ACC112 (cell line): ENCODE data around the gene RHD.
"Not testable (repeated sequence)": the region's sequence is repeated elsewhere in the genome, so short reads cannot be mapped to it uniquely, and the experiment has no call there.

ENCODE experiments used
- H2AFZ ChIP-seq: fragments of 200-600 bp; sonication (generic); one replicate; pipeline ENCODE4 v1.6.0; 2017; ENCODE audit warnings: antibody characterized with exemption, low read length; ENCODE audit not compliant: unreplicated experiment
- H3K27ac ChIP-seq: fragments of 200-600 bp; sonication (generic); 2 replicates; pipeline ENCODE4 v1.5.1; 2014; ENCODE audit warnings: low read depth, mild to moderate bottlenecking, antibody characterized with exemption, low read length, moderate library complexity
- H3K27me3 ChIP-seq: fragments of 200-600 bp; sonication (generic); 2 replicates; pipeline ENCODE4 v1.6.1; 2014; ENCODE audit warnings: mild to moderate bottlenecking, antibody characterized with exemption, low read length, moderate library complexity, mixed read lengths; ENCODE audit not compliant: insufficient read depth
- H3K36me3 ChIP-seq: fragments of 200-600 bp; sonication (generic); 2 replicates; pipeline ENCODE4 v1.6.1; 2016; ENCODE audit warnings: mild to moderate bottlenecking, antibody characterized with exemption, low read length, moderate library complexity, mixed read lengths; ENCODE audit not compliant: insufficient read depth
- H3K4me1 ChIP-seq: fragments of 200-600 bp; sonication (generic); one replicate; pipeline ENCODE4 v1.6.1; 2016; ENCODE audit warnings: low read length, mixed read lengths; ENCODE audit not compliant: insufficient read depth, unreplicated experiment, control insufficient read depth
- H3K4me3 ChIP-seq: fragments of 200-600 bp; sonication (generic); 2 replicates; pipeline ENCODE4 v1.5.1; 2014; ENCODE audit warnings: mild to moderate bottlenecking, low read depth, low read length
- H3K79me2 ChIP-seq: fragments of 200-600 bp; sonication (generic); one replicate; pipeline ENCODE4 v1.6.0; 2016; ENCODE audit warnings: low read length; ENCODE audit not compliant: control insufficient read depth, unreplicated experiment, insufficient read depth

RHD gene

DNA sequence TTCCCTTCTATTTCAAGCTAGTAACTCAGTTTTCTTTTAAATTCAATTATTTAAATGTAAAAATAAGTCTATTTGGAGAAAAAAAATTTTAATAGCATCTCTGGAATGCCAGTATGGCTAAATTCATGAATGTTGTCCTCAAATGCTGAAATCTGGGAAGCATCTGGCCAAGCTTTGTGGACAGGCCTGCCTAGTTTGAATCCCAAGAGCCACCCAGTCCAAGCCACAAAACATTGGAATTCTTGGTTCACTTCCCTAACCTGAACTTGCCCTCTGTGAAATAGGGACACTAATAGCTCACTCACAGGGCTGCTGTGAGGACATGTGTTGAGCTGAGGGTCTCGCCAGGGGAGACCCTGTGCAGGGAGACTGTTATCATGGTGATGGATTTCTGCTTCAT, 37.2 kb downstream of the RHD start:
- H3K79me2 ChIP-seq, H3K27me3 ChIP-seq, H3K4me3 ChIP-seq, H3K36me3 ChIP-seq, H2AFZ ChIP-seq, H3K4me1 ChIP-seq: not testable (repeated sequence)
- H3K27ac ChIP-seq: peak overlapping the region; percentile 79

DNA sequence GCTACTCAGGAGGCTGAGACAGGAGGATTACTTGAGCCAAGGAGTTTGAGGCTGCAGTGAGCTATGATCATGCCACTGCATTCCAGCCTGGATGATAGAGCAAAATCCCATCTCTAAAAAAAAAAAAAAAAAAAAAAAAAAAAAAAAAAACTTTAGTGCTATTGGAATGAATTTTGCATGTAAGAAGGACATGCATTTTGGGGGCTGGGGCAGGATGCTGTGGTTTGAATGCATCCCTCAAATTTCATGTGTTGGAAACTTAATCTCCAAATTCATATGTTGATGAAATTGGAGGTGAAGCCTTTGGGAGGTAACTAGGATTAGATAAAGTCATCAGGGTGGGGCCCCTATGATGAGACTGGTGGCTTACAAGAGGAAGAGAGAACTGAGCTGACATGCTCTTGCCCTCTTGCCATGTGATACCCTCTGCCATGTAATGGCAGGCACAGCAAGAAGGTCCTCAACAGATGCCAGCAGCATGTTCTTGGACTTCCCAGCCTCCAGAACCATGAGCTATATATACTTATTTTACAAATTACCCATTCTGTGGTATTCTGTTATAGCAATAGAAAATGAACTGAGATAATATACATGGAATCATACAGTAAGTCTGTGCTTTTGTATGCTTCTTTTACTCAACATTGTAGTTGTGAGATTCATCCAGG, 40.6 kb downstream of the RHD start:
- H3K4me1 ChIP-seq, H3K27ac ChIP-seq, H3K36me3 ChIP-seq, H3K27me3 ChIP-seq, H3K79me2 ChIP-seq, H3K4me3 ChIP-seq, H2AFZ ChIP-seq: not testable (repeated sequence)

DNA sequence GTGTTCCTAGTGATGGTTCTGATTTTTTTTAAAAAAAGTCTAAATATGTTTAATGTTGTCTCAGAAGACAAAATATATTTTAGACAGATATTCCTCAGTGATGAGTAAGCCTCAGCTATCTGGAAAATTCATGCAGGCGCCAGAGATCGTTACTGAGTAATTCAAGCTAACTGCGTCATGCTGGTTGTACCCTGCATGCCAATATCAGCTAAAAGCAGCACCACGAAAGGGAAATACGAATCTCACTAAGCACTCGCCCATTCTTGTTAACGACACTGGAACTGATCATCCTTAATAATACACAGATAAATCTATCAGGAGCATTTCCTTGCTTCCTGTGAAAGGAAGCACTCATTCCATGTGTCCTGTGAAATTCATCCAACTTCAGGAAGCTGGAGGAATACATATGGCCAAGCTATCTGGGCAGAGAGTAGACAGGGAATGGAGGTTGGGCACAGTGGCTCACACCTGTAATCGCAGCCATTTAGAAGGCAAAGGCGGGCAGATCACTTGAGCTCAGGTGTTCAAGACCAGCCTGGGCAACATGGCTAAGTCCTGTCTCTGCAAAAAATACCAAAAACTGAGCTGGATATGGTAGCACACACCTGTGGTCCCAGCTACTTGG, 48.1 kb downstream of the RHD start:
- not testable (repeated sequence) for H3K79me2 ChIP-seq, H3K36me3 ChIP-seq, H2AFZ ChIP-seq, H3K4me1 ChIP-seq, H3K27me3 ChIP-seq, H3K4me3 ChIP-seq
- peak overlapping the region; percentile 97 for H3K27ac ChIP-seq

DNA sequence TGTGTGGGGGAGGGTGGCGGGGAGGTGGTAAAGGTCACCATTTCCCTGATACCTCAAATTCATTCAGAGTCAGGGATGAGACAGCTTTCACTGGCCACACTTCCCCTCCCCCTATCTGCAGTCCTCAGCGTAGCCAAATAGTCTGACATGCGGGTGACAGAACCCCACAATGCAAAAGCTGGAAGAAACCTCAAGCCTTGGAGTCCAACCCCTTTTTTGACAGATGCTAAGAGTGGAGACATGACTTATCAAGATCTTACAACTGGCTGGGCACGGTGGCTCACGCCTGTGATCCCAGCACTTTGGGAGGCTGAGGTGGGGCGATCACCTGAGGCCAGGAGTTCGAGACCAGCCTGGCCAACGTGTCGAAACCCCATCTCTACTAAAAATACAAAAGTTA, 49.8 kb downstream of the RHD start:
- H3K36me3 ChIP-seq, H3K4me1 ChIP-seq, H3K79me2 ChIP-seq, H3K4me3 ChIP-seq, H2AFZ ChIP-seq, H3K27me3 ChIP-seq, H3K27ac ChIP-seq: not testable (repeated sequence)

DNA sequence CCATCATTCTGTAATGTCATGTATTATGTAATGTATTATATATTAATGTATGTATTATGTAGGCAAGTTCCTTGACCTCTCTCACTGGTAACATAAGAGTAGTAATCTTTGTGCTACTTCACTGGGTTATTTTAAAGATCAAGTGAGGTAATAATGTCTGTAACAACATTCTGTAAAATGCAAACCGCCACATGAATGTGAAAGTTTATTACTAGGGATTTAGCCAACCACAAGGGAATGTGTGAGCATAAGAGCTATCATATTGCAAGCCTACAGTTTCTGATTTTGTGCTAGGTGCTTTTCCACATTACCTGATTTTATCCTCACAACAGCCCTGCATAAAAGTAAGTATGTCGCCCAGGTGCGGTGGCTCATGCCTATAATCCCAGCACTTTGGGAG, 52.1 kb downstream of the RHD start:
- not testable (repeated sequence) for H3K4me1 ChIP-seq, H3K36me3 ChIP-seq, H3K27ac ChIP-seq, H2AFZ ChIP-seq, H3K27me3 ChIP-seq, H3K4me3 ChIP-seq, H3K79me2 ChIP-seq

DNA sequence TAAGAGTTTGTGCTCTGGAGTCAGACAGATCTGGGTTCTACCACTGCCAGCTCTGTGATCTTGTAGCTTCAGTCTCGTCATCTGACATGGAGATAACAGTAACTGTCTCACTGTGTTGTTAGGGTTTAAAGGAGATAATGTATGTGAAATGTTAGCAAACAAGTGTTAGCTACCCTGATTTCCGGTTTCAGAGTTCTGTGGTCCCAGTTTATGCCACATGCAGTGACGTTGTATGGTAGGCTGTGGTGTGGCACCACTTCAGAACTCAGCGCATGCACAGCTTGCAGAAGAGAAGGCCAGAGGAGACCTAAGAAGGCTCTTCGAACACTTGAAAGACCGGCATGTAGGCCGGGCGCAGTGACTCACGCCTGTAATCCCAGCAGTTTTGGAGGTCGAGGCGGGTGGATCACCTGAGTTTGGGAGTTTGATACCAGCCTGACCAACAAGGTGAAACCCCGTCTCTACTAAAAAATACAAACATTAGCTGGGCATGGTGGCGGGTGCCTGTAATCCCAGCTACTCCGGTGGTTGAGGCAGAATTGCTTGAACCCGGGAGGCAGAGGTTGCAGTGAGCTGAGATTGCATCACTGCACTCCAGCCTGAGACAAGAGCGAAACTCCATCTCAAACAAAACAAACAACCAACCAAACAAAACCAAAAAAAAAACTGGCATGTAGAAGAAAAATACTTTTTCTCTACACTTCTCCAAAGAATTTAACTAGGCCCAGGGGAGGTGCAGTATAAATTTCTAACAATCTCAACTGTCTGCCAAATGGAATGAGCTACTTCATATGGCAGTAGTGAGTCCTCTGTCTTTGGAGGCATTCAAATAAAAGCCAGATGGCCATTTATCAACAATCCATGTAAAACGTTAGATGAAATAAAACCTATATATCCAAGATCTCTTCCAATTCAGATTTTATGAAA, 55.8 kb downstream of the RHD start:
- not testable (repeated sequence) for H2AFZ ChIP-seq, H3K27me3 ChIP-seq, H3K4me1 ChIP-seq, H3K27ac ChIP-seq, H3K79me2 ChIP-seq, H3K36me3 ChIP-seq, H3K4me3 ChIP-seq

DNA sequence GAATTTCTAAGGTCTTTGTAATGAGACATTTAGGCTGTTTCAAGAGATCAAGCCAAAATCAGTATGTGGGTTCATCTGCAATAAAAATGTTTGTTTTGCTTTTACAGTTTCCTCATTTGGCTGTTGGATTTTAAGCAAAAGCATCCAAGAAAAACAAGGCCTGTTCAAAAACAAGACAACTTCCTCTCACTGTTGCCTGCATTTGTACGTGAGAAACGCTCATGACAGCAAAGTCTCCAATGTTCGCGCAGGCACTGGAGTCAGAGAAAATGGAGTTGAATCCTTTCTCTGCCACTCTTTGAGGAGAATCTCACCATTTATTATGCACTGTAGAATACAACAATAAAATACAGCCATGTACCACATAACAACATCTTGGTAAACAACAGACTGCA, 56.5 kb downstream of the RHD start:
- not testable (repeated sequence) for H3K4me3 ChIP-seq, H3K4me1 ChIP-seq, H2AFZ ChIP-seq, H3K36me3 ChIP-seq, H3K27me3 ChIP-seq, H3K27ac ChIP-seq, H3K79me2 ChIP-seq

DNA sequence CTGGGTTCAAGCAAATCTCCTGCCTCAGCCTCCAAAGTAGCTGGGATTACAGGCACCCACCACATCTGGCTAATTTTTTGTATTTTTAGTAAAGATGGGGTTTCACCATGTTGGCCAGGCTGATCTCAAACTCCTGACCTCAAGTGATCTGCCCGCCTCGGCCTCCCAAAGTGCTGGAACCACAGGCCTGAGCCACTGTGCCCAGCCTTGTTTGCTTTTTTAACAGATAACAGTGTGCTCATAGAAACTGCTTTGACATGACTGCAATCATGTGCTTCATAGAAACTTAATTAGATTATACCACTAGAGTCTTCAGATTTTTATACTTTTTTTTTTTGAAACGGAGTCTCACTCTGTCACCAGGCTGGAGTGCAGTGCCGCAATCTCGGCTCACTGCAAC, 57.0 kb downstream of the RHD start:
- H3K27me3 ChIP-seq, H3K4me3 ChIP-seq, H3K4me1 ChIP-seq, H3K36me3 ChIP-seq, H2AFZ ChIP-seq, H3K79me2 ChIP-seq: not testable (repeated sequence)
- peak overlapping the region; percentile 93 for H3K27ac ChIP-seq

DNA sequence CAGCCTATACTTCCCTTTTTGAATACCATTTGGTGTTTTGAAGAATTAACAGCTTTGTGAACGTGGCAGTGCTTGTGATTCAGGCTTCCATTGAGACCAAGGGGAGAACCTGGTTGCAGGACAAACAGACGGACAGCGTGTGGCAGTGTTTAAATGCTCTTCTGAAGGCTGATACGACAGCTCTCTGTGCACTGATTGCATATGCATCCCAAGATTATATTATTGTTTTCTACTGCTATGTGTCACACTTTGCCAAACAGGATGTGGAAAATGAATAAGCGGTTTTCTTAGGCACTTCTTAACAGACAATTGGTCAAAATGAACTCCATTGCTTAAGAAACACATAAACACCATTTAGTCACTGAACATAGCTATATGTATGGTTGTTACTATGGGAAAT, 57.6 kb downstream of the RHD start:
- H3K79me2 ChIP-seq, H3K27me3 ChIP-seq, H3K36me3 ChIP-seq, H3K4me1 ChIP-seq, H3K4me3 ChIP-seq, H2AFZ ChIP-seq: not testable (repeated sequence)
- H3K27ac ChIP-seq: peak overlapping the region; percentile 93

DNA sequence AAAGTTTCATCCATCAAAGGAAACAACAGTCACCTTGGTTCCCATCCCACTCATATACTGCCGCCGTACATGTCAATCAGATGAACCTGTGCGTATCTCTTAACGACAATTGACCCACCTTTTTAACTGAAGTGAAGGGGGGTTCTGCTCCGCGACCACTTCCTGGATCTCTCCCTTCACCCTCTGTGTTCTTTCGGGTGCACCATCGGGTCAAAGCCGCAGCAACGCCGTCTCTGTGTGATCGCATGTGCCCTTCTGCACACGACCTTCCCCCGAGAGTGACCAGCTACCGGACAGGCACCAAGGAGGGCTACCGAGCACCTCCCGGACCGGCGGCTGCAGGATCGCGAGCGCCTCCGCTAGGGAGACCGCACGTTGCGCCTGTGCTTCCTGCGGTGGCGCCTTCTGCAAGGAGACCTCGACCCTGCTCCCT, 64.6 kb downstream of the RHD start:
- Histone ChIP-seq H3K4me3 (peak overlapping the region; percentile 94), H3K4me1 (peaks cover 16% of the 10 kb centered on the region), H3K79me2 (peaks cover 40% of the 10 kb centered on the region), H3K27ac (peak overlapping the region; percentile 36; the same call in 1 of the 2 replicates)
- not testable (repeated sequence) for H3K27me3 ChIP-seq, H2AFZ ChIP-seq, H3K36me3 ChIP-seq
